H9 (cell line): ENCODE results near the gene L3MBTL4. TPM values are rescaled to one million over a fixed set of nuclear protein-coding genes. Genes with fewer than 3 reads are reported as not detected.
"Not testable (repeated sequence)": the region's sequence is repeated elsewhere in the genome, so short reads cannot be mapped to it uniquely, and the experiment has no call there.

Experiments
- DNase-seq: peaks from one replicate; pipeline ENCODE4 v3.0.0-alpha.2; 2017
- H2AFZ ChIP-seq: one replicate; pipeline ENCODE4 v1.6.1; 2013; ENCODE audit warnings: mild to moderate bottlenecking, low read length, control low read depth, moderate library complexity
- H2AK5ac ChIP-seq: 2 replicates; pipeline ENCODE4 v1.6.1; 2013; ENCODE audit warnings: low read length, control low read depth, mixed read lengths; ENCODE audit not compliant: insufficient read length
- H2BK120ac ChIP-seq: one replicate; pipeline ENCODE4 v1.6.1; 2013; ENCODE audit warnings: low read depth, mild to moderate bottlenecking, low read length, control low read depth, inconsistent platforms; ENCODE audit not compliant: poor library complexity, severe bottlenecking
- H2BK12ac ChIP-seq: 2 replicates; pipeline ENCODE4 v1.6.1; 2013; ENCODE audit warnings: low read length, control low read depth, mixed read lengths, low read depth; ENCODE audit not compliant: insufficient read length
- H2BK15ac ChIP-seq: 2 replicates; pipeline ENCODE4 v1.6.1; 2013; ENCODE audit warnings: low read depth, low read length, control low read depth
- H2BK20ac ChIP-seq: one replicate; pipeline ENCODE4 v1.6.1; 2013; ENCODE audit warnings: low read depth, mild to moderate bottlenecking, low read length, control low read depth, inconsistent platforms; ENCODE audit not compliant: poor library complexity, severe bottlenecking
- H2BK5ac ChIP-seq: 2 replicates; pipeline ENCODE4 v1.6.1; 2013; ENCODE audit warnings: low read length, control low read depth, mixed read lengths; ENCODE audit not compliant: insufficient read length
- H3K14ac ChIP-seq: 2 replicates; pipeline ENCODE4 v1.6.1; 2013; ENCODE audit warnings: low read length, control low read depth; ENCODE audit not compliant: insufficient read depth
- H3K18ac ChIP-seq: 2 replicates; pipeline ENCODE4 v1.6.1; 2013; ENCODE audit warnings: low read depth, mild to moderate bottlenecking, mixed read lengths, low read length, control low read depth; ENCODE audit not compliant: insufficient read length
- H3K23ac ChIP-seq: 2 replicates; pipeline ENCODE4 v1.6.1; 2013; ENCODE audit warnings: low read length, control low read depth, mixed read lengths, low read depth; ENCODE audit not compliant: insufficient read length
- H3K23me2 ChIP-seq: 2 replicates; pipeline ENCODE4 v1.6.1; 2013; ENCODE audit warnings: low read depth, mild to moderate bottlenecking, mixed read lengths, low read length, control low read depth; ENCODE audit not compliant: insufficient read length, poor library complexity, severe bottlenecking
- H3K27ac ChIP-seq: 2 replicates; pipeline ENCODE4 v1.5.1; 2013; ENCODE audit warnings: low read length, control low read depth, mixed read lengths, low read depth; ENCODE audit not compliant: insufficient read length
- H3K27me3 ChIP-seq: 2 replicates; pipeline ENCODE4 v1.6.1; 2013; ENCODE audit warnings: low read length, control low read depth, inconsistent platforms; ENCODE audit not compliant: insufficient read depth
- H3K4ac ChIP-seq: 2 replicates; pipeline ENCODE4 v1.6.1; 2013; ENCODE audit warnings: low read depth, mild to moderate bottlenecking, control low read depth, inconsistent platforms, low read length, moderate library complexity
- H3K4me1 ChIP-seq: 2 replicates; pipeline ENCODE4 v1.6.1; 2013; ENCODE audit warnings: low read length, control low read depth, inconsistent platforms; ENCODE audit not compliant: insufficient read depth
- H3K4me2 ChIP-seq: 2 replicates; pipeline ENCODE4 v1.6.1; 2013; ENCODE audit warnings: low read length, control low read depth, mixed read lengths; ENCODE audit not compliant: insufficient read length, insufficient read depth
- H3K56ac ChIP-seq: 2 replicates; pipeline ENCODE4 v1.6.1; 2013; ENCODE audit warnings: low read depth, mild to moderate bottlenecking, mixed read lengths, low read length, control low read depth; ENCODE audit not compliant: insufficient read length
- H3K79me1 ChIP-seq: 2 replicates; pipeline ENCODE4 v1.6.1; 2013; ENCODE audit warnings: low read depth, mild to moderate bottlenecking, moderate library complexity, low read length, control low read depth, inconsistent platforms; ENCODE audit not compliant: insufficient read depth, poor library complexity, severe bottlenecking
- H3K79me2 ChIP-seq: 2 replicates; pipeline ENCODE4 v1.6.1; 2013; ENCODE audit warnings: low read length, control low read depth, inconsistent platforms; ENCODE audit not compliant: insufficient read depth
- H3K9ac ChIP-seq: 2 replicates; pipeline ENCODE4 v1.6.1; 2013; ENCODE audit warnings: low read length, control low read depth, mixed read lengths; ENCODE audit not compliant: insufficient read length; ENCODE audit errors: extremely low read depth
- H3K9me3 ChIP-seq: one replicate; pipeline ENCODE4 v1.6.1; 2013; ENCODE audit warnings: low read depth, low read length, inconsistent platforms; ENCODE audit not compliant: control insufficient read depth
- H3T11ph ChIP-seq: one replicate; pipeline ENCODE4 v1.6.1; 2013; ENCODE audit warnings: mild to moderate bottlenecking, low read length, control low read depth, inconsistent platforms
- H4K20me1 ChIP-seq: one replicate; pipeline ENCODE4 v1.6.1; 2013; ENCODE audit not compliant: control insufficient read depth, insufficient read length, insufficient read depth
- H4K5ac ChIP-seq: 2 replicates; pipeline ENCODE4 v1.6.1; 2013; ENCODE audit warnings: low read depth, mild to moderate bottlenecking, mixed read lengths, low read length, control low read depth; ENCODE audit not compliant: insufficient read length
- H4K8ac ChIP-seq: replicated peaks from 2 replicates; pipeline ENCODE4 v1.6.1; 2013; ENCODE audit warnings: low read length, control low read depth, mixed read lengths, low read depth; ENCODE audit not compliant: insufficient read length
- H4K91ac ChIP-seq: 2 replicates; pipeline ENCODE4 v1.6.1; 2013; ENCODE audit warnings: low read depth, mild to moderate bottlenecking, moderate library complexity, mixed read lengths, low read length, control low read depth; ENCODE audit not compliant: insufficient read length
- H3K27ac Mint-ChIP-seq, 3 experiments: 2 replicates in 2 of 3; 3 replicates in 1 of 3; pipeline ENCODE4 v1.8.0; 2020 to 2021; ENCODE audit warnings: mixed read lengths in 3 of 3, mild to moderate bottlenecking in 1 of 3, moderate library complexity in 1 of 3
- H3K27me3 Mint-ChIP-seq: 2 replicates; pipeline ENCODE4 v1.8.0; 2021; ENCODE audit warnings: low read depth, mild to moderate bottlenecking, moderate library complexity, mixed read lengths
- H3K36me3 Mint-ChIP-seq, 3 experiments: 2 replicates in 2 of 3; 3 replicates in 1 of 3; pipeline ENCODE4 v1.8.0; 2020 to 2021; ENCODE audit warnings: low read depth in 3 of 3, mixed read lengths in 3 of 3; ENCODE audit not compliant: insufficient read depth in 1 of 3
- H3K4me1 Mint-ChIP-seq, 2 experiments: 2 replicates each; pipeline ENCODE4 v1.8.0; 2020; ENCODE audit warnings: mixed read lengths in 2 of 2
- H3K4me3 Mint-ChIP-seq, 2 experiments: 2 replicates in 1 of 2; 3 replicates in 1 of 2; pipeline ENCODE4 v1.8.0; 2020 to 2021; ENCODE audit warnings: mild to moderate bottlenecking in 2 of 2, mixed read lengths in 2 of 2, moderate library complexity in 1 of 2
- H3K9me3 Mint-ChIP-seq, 2 experiments: 2 replicates in 1 of 2; 3 replicates in 1 of 2; pipeline ENCODE4 v1.8.0; 2020; ENCODE audit warnings: mild to moderate bottlenecking in 2 of 2, mixed read lengths in 2 of 2, moderate library complexity in 1 of 2
- CTCF ChIP-seq: fragments of 200-600 bp; sonication (generic); conservative IDR thresholded peaks from 3 replicates; pipeline ENCODE4 v1.8.0; 2021; ENCODE audit warnings: antibody characterized with exemption, mild to moderate bottlenecking
- WGBS: extraction: QIAGEN DNeasy Blood & Tissue Kit; methylation state at CpG from one replicate; pipeline ENCODE4 v1.1.7; 2013; ENCODE audit warnings: missing lambda C conversion rate, low lambda C conversion rate, mixed read lengths; ENCODE audit not compliant: insufficient read length; ENCODE audit errors: extremely low coverage; 5-methylcytosine and 5-hydroxymethylcytosine counted together
- total RNA-seq: library from RNA; stranded (reverse); gene quantifications from 2 replicates; pipeline ENCODE4 v1.2.1, GENCODE V29; 2021

L3MBTL4 gene
- total RNA-seq, 1 experiment from 2014 or later, result 1.9 TPM

- Histone ChIP-seq H2AK5ac (no peak overlapping the region), H4K91ac (no peak overlapping the region), H3K4ac (no peak overlapping the region), H3K4me1 (peaks cover 5% of the 10 kb centered on the region), H3K4me2 (no peak overlapping the region), H3K79me2 (no peaks in the 10 kb centered on the region), H2BK15ac (no peak overlapping the region), H3K27ac (no peak overlapping the region), H2BK5ac (no peak overlapping the region), H2AFZ (no peak overlapping the region), H4K5ac (no peak overlapping the region), H2BK12ac (no peak overlapping the region), H2BK20ac (no peak overlapping the region), H3K14ac (no peak overlapping the region), H3K27me3 (no peaks in the 10 kb centered on the region), H3K56ac (no peak overlapping the region), H2BK120ac (no peak overlapping the region), H3K9me3 (no peaks in the 10 kb centered on the region), H3K79me1 (no peaks in the 10 kb centered on the region), H3K9ac (no peak overlapping the region), H4K20me1 (no peaks in the 10 kb centered on the region), H3T11ph (no peak overlapping the region), H3K18ac (no peak overlapping the region), H3K23me2 (no peaks in the 10 kb centered on the region), H4K8ac (no peak overlapping the region), H3K23ac (no peak overlapping the region)
- no peak for TF ChIP-seq CTCF
- Mint-ChIP-seq H3K4me1 (peaks cover 11 to 18% of the 10 kb centered on the region in 2 experiments), H3K9me3 (no peaks in the 10 kb centered on the region; a peak in 1 of 5 replicates), H3K27ac (no peak overlapping the region), H3K27me3 (no peaks in the 10 kb centered on the region), H3K36me3 (no peaks in the 10 kb centered on the region), H3K4me3 (no peak overlapping the region)
- DNase-seq, result no peak
- no CpG with 5 or more reads among the region's 5 CpGs for WGBS
These were observed 362.2 kb downstream of the L3MBTL4 start for GRCh38 chr18:6052449-6052913.

GRCh38 chr18:6047596-6047995 lies 367.1 kb downstream of the L3MBTL4 start:
- H2BK5ac ChIP-seq, H2BK20ac ChIP-seq, H3K27ac Mint-ChIP-seq, H3K23me2 ChIP-seq, H4K91ac ChIP-seq, H3K4ac ChIP-seq, H3K36me3 Mint-ChIP-seq, H4K8ac ChIP-seq, H3K9me3 Mint-ChIP-seq, H3K4me2 ChIP-seq, H2BK120ac ChIP-seq, H2AK5ac ChIP-seq, H3K14ac ChIP-seq, H3K27me3 ChIP-seq, H3K56ac ChIP-seq, H2BK15ac ChIP-seq, H3K4me1 ChIP-seq, H3K4me3 Mint-ChIP-seq, H4K20me1 ChIP-seq, H3K27me3 Mint-ChIP-seq, H2AFZ ChIP-seq, H4K5ac ChIP-seq, H3K79me1 ChIP-seq, H3K18ac ChIP-seq, H3K4me1 Mint-ChIP-seq, H3T11ph ChIP-seq, H3K9me3 ChIP-seq, H2BK12ac ChIP-seq, H3K79me2 ChIP-seq, H3K9ac ChIP-seq, H3K23ac ChIP-seq, DNase-seq, H3K27ac ChIP-seq: not testable (repeated sequence)
- no CpG with 5 or more reads among the region's 2 CpGs for WGBS
